HCT116 (cell line): ENCODE data around the gene NKG7.

Experiments used
- EZH2 ChIP-seq: fragments of 200-600 bp; sonication (generic); IDR thresholded peaks from 2 replicates; pipeline ENCODE4 v1.6.1; 2017; ENCODE audit warnings: antibody characterized with exemption, mixed run types
- EZH2phosphoT487 ChIP-seq: fragments of 200-600 bp; IDR thresholded peaks from 2 replicates; pipeline ENCODE4 v1.6.1; 2018; ENCODE audit warnings: antibody characterized with exemption, borderline replicate concordance
- POLR2AphosphoS5 ChIP-seq: IDR thresholded peaks from 2 replicates; pipeline ENCODE4 v1.6.1; 2011; ENCODE audit warnings: mild to moderate bottlenecking, low read depth, low read length, moderate library complexity
- SIN3A ChIP-seq: IDR thresholded peaks from 2 replicates; pipeline ENCODE4 v1.6.1; 2012; ENCODE audit warnings: low read depth
- SRF ChIP-seq: IDR thresholded peaks from 2 replicates; pipeline ENCODE4 v1.6.1; 2012; ENCODE audit warnings: low read depth
- TF ChIP-seq, protein P1 (sequence below), 3 experiments: fragments of 200-600 bp in 1 of 3; sonication (generic) in 1 of 3; IDR thresholded peaks in 2 of 3; conservative IDR thresholded peaks in 1 of 3; 2 replicates each; pipeline ENCODE4 v1.5.1; 2012 to 2017; ENCODE audit warnings: low read depth in 2 of 3, low read length in 2 of 3, antibody characterized with exemption in 1 of 3, borderline replicate concordance in 1 of 3, control low read depth in 1 of 3, mild to moderate bottlenecking in 1 of 3, mixed read lengths in 1 of 3, mixed run types in 1 of 3, moderate library complexity in 1 of 3; ENCODE audit not compliant: insufficient read depth in 1 of 3

DNA sequence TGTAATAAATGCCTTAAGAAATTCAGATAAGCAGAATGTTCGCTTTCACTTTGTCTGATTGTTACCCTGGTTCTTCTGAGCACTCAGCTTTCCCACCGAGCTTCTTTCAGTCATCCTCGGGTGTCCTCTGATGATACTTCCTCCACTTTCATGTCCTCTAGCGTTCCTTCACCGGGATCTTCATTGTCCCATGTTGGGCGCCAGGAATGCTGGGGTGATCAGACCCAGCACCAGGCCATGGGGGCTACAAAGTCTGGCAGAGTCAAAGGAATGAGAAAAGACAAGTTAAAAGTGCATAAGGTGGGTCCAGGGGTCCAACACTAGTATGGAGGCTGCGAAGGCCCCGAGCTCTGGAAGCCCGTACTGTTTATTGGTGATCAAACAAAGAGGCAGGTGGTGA, 29.7 kb upstream of the NKG7 start:
- TF ChIP-seq, protein P1, sequence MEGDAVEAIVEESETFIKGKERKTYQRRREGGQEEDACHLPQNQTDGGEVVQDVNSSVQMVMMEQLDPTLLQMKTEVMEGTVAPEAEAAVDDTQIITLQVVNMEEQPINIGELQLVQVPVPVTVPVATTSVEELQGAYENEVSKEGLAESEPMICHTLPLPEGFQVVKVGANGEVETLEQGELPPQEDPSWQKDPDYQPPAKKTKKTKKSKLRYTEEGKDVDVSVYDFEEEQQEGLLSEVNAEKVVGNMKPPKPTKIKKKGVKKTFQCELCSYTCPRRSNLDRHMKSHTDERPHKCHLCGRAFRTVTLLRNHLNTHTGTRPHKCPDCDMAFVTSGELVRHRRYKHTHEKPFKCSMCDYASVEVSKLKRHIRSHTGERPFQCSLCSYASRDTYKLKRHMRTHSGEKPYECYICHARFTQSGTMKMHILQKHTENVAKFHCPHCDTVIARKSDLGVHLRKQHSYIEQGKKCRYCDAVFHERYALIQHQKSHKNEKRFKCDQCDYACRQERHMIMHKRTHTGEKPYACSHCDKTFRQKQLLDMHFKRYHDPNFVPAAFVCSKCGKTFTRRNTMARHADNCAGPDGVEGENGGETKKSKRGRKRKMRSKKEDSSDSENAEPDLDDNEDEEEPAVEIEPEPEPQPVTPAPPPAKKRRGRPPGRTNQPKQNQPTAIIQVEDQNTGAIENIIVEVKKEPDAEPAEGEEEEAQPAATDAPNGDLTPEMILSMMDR (IDR thresholded peaks at IDR 0.05 in 2 of 3, conservative IDR thresholded peaks at IDR 0.05 in 1 of 3; ENCODE audit: borderline replicate concordance in 1 of 3, insufficient read depth in 1 of 3, low read depth in 2 of 3, low read length in 2 of 3), result no peak
- TF ChIP-seq POLR2AphosphoS5 (no peak), EZH2phosphoT487 (no peak), SIN3A (no peak), EZH2 (no peak), SRF (no peak)
